NCI-H69 (cell line): ENCODE data around the gene SCYGR6.
"Not testable (repeated sequence)": the region's sequence is repeated elsewhere in the genome, so short reads cannot be mapped to it uniquely, and the experiment has no call there.

Experiments used
- DNase-seq: peaks from one replicate; lab custom pipeline; 2025; lab: John Stamatoyannopoulos, UW

The SCYGR6 gene, protein sequence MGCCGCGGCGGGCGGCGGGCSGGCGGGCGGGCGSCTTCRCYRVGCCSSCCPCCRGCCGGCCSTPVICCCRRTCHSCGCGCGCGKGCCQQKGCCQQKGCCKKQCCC

DNA sequence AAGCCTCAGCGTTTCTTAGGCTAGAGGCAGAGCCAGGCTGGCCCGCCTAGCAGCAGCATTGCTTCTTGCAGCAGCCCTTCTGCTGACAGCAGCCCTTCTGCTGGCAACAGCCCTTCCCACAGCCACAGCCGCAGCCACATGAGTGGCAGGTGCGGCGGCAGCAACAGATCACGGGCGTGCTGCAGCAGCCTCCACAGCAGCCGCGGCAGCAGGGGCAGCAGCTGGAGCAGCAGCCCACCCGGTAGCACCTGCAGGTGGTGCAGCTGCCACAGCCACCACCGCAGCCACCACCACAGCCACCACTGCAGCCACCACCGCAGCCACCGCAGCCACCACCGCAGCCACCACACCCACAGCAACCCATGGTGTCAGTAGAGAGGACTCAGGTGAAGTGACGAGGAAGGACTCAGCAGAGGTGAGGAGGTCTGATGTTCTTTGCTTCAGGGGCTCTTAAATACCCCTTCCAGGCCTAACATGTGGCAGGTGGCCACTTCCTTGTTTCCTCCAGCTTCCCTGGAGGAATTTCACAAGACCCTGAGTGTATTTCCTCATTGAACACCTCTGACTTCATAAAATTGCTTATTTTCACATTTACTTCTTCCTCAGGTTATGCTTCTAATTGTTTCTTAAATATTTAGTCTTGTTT, at the start of gene SCYGR6:
Gene SCYGR6, minus strand, starts transcription at position 364 of the 646 bp plus-strand sequence. Its CDS starts 0 bp downstream, at position 364.
- peak; percentile 0 for DNase-seq

DNA sequence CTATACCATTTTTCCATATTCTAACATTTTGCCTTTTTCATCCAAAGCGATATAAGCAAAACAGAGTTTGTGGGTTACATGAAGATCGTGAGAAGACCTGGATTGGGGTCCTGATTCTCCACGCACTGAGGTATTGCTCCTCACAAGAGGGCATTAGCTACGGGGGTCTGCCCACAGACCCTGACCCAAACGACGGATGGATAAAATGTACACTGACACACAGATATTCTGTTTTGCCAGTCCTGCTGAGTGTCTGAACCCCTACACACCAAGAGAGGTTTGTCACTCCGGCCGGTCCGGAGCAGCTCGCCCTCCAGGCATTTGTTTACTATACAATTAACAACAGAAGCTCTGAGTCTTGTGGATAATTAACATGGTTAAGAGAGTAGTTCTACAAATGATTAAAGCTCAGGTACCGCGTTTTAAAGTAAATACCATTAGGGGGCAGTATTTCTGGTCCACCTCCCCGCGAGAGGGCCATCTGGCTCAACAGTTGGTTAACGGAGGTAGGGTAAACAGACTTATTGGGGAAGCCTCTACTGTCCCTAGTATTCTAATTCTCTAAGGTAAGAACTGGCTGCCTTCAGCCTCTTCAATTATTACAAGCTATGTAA, 49.6 kb upstream of the SCYGR6 start:
- peak; percentile 6 for DNase-seq

DNA sequence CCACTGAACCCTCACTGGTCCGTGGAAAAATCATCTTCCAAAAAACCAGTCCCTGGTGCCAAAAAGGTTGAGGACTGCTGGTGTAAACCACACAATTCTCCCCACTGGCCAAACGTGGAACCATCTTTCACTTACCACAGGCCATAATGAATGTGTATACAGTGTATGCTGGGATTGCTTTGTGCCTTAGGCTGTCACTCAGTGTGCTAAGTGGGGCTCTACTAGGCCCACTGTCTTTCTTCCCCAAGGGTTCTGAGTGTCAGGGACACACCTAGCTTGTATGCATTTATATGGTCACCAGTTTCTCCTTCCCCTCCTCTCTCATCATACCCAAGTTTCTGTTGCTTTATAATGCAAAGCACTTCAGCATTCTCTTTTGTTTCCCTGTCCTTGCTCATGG, 48.4 kb upstream of the SCYGR6 start:
- no peak for DNase-seq

DNA sequence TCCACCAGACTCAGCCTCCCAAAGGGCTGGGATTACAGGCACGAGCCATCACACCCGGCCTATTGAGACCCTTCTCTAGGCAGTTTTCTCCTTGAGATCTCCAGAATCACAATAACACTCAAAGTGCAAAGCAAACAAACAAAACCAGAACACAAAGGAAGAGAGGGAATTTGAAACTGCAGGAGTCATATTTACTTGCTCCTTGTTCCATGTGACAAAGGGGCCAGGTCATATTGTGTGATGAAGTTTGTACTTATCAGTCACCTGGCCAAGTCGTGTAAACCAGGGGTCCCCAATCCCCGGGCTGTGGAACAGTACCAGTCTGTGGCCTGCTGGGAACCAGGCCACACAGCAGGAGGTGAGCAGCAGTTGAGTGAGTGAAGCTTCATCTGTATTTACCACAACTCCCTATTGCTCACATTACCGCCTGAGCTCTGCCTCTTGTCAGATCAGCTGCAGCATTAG, 47.7 kb upstream of the SCYGR6 start:
- DNase-seq, result no peak

DNA sequence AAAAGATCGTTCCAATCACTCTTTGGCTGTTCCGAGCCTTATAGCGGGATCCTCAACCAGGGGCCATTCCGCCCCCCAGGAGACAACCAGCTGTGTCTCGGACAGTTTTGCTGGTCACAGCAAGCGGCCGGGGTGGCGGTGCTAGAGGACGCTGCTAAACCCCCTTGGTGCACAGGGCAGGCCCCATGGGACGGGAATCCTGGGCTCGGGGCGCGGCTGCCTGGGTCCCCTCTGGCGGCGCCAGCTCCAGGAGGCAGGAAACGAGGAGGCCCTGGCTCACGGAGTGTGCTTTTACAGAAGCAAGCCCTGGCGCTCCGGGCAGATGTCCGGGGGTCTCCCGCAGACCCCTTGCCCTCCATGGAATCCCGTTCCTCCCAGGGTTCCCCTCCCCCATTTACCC, 43.3 kb upstream of the SCYGR6 start:
- no peak for DNase-seq

DNA sequence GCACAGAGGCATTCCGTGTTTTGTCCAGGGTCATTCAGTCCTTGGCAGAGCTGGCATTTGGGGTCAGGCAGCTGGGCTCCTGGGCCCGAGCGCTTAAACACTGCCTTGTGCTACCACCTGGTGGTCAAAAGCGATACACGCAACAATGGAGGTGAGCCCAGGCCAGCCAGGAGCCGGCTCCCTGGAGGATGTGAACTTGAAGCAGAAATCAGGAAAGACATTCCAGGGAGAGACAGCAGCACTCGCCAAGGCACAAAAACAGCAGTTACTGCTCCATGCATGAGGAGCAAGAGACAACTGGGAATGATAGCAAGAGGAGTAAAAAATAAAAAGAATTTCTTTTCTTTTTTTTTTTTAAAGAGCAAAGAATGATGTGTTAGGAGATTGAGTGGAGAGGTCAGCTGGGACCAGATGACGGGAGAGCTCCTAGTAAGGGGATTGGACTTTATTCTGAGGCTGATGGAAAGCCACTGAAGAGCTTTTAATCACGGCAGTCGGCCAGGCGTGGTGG, 41.9 kb upstream of the SCYGR6 start:
- peak; percentile 60 for DNase-seq

DNA sequence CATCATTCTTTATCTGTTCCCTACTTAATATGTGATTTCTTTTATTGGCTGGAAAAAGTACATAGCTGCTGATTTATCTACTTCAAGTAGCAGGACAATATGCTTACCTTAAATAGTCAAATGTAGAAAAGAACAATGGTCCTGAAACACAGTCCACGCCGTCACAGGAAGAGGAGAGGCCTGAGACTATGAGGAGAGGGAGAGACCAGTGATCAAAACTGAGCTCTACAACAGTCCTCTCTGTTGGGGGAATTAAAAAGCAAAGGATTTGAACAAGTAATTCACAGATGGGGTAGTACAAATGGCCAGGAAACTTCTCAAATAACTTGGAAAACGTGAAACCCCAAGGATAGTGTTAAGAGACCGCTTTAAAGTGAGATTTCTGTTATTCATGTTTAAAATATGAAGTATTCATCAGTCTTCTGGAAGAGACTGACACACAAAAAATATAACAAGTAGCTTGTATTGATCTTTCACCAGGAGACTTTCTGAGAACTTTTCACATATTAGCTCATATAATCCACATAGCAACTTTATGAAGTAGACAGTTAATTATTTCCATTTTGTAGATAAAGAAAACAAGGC, 41.3 kb upstream of the SCYGR6 start:
- DNase-seq, result no peak

DNA sequence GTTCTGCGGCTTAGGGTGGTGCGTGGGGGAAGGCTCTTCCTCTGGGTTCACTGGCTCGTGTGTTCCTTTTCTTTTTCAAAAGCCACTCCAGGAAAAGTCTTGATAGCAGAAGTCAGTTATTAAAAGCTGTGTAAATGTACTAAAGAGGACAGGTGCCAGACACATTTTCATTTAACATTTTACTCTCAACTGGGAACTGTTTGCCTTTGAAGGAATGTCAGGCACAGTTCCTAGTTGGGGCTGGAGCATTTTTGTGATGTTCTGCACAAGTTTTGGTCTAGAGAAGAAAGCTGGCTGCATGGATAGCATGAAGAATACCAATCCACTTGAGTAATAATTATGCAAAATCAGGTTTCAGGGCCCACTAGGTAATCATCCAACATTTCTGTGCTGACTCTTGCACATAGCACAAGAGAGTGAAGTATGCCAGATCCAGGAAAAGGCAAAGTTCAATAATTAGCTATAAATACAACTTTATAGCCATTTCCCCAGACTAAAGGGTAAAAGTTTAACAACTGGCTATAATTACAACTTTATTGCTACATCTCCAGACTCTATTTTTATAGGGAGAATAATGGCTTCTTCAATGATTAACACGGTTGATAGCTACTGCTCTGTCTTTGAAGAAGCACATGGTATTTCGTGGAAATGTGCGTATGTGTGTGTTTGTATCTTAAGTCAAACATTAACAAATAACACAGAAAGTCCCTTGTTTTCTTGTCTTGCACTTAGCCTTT, 37.4 kb upstream of the SCYGR6 start:
- DNase-seq, result no peak

DNA sequence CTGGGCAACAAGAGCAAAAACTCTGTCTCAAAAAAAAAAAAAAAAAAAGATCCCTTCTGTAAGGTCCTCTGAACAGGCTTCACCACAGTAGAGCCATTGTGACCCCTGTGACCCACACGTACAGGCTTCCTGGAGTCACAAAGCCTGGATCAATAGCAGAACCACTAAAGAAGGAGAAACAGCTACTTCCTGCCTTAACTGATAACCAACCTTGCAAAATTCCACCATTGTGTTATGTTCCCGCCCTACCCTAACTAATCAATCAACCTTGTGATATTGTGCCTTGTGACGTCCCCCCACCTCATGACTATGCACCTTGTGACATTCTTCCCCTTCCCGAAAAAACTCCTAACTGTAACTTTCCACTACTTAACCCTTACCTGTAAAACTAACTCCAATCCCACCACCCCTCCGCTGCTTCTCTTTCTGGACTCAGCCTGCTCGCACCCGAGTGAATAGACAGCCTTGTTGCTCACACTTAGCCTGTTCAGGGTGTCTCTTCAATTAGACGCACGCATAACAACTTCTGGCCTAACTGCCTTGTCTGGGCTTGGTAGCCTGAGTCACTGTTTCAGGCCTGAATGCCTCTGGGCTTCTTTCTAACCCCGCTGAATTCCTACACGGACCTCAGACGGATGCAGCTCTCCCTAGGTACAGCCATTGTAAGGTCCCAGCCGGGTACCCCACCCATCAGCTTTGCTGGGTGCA, 35.0 kb upstream of the SCYGR6 start:
- no peak for DNase-seq

DNA sequence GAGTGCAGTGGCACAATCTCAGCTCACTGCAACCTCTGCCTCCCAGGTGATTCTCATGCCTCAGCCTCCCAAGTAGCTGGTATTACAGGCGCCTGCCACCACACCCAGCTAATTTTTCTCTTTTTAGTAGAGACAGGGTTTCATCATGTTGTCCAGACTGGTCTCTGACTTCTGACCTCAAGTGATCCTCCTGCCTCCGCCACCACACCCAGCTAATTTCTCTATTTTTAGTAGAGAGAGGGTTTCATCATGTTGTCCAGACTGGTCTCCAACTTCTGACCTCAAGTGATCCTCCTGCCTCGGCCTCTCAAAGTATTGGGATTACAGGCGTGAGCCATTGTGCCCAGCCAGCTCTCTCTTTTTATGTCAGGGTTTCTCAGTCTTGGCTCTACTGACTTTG, 31.7 kb upstream of the SCYGR6 start:
- DNase-seq, result not testable (repeated sequence)

DNA sequence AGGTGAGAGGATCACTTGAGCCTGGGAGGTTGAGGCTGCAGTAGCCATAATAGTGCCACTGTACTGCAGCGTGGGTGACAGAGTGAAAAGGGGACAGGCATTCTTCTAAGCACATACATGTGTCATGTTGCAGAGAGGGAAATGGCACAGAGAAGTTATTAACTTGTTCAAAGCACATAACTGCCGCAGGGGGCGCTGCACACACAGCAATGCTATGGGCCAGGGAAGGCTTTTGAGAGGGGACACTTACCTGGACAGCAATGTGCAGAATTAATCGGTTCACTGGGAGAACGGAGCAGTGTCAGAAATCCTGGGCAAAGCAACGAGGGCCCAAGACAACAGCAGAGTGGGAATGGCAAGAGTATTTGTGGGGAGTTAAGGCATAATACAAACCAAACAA, 23.5 kb upstream of the SCYGR6 start:
- DNase-seq, result no peak

DNA sequence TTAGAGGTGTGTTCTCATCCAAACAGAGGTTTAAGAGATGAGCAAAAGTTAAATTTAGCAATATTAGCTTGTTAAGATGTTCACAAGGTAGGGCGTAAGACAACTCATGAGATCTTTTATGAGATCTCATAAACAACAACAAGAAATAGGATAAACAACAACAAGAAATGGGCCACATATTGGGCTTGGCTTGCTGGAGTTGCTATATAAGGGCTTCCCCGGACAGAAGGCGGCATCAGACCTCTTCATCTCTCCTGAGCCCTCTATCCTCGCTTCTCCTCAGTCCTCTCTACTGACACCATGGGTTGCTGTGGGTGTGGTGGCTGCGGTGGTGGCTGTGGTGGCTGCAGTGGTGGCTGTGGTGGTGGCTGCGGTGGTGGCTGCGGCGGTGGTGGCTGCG, 21.0 kb upstream of the SCYGR6 start, which contains the start of gene SCYGR8:
Gene SCYGR8, plus strand, starts transcription at position 301 of the 400 bp plus-strand sequence. Its CDS starts 0 bp downstream, at position 301.
- no peak for DNase-seq

DNA sequence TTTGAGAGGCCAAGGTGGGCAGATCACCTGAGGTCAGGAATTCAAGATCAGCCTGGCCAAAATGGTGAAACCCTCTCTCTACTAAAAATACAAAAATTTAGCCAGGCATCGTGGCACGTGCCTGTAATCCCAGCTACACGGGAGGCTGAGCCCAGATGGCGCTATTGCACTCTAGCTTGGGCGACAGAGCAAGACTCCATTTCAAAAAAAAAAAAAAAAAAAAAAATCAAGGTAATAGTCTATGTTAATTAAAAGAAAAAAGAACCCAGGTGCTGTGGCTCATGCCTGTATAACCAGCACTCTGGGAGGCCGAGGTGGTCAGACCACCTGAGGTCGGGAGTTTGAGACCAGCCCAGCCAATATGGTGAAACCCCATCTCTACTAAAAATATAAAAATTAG, 16.1 kb upstream of the SCYGR6 start:
- peak; percentile 11 for DNase-seq

DNA sequence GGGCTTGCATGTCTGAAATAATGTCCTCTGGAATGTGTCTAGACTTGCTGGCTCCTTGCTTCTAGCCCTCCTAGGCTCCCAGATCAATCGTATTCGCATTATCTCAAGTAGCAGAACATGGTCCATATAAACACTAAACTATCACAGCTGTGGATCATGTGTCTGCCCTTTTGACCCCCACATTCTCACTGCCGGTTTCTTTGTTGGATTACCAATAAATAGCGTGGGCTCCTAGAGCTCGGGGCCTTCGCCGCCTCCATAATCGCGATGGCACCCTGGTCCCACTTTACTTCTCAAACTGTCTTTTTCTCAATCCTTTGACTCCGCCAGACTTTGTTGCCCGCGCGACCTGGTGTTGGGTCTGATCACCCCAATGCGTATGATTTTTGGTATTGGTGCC, 14.8 kb upstream of the SCYGR6 start:
- no peak for DNase-seq

DNA sequence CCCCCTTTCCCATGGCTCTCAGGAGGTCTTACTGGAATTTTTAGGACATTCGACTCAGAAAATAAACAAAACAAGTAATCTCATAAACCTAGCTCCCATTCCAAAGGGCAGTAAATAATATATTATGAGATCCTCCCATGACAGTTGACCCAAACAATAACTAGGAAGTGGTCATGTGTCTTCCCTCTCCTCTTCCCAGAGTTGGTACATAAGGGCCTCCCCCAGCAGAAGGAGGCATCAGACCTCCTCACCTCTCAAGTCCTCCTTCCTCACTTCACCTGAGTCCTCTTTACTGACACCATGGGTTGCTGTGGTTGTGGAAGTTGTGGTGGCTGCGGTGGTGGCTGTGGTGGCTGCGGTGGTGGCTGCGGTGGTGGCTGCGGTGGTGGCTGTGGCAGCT, 3.5 kb upstream of the SCYGR6 start, which contains the start of gene SCYGR7:
Gene SCYGR7, plus strand, starts transcription at position 301 of the 400 bp plus-strand sequence. Its CDS starts 0 bp downstream, at position 301.
- DNase-seq, result no peak

DNA sequence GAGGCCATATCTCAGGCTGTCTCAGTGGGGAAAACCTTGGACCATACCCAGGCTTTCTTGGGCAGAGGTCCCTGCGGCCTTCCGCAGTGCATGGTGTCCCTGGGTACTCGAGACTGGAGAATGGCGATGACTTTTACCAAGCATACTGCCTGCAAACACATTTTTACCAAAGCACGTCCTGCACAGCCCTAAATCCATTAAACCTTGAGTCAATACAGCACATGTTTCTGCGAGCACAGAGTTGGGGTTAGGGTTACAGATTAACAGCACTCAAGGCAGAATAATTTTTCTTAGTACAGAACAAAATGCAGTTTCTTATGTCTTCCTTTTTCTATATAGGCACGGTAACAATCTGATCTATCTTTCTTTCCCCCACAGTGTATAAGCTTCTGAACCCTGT, 1.7 kb downstream of the SCYGR6 start:
- DNase-seq, result not testable (repeated sequence)

DNA sequence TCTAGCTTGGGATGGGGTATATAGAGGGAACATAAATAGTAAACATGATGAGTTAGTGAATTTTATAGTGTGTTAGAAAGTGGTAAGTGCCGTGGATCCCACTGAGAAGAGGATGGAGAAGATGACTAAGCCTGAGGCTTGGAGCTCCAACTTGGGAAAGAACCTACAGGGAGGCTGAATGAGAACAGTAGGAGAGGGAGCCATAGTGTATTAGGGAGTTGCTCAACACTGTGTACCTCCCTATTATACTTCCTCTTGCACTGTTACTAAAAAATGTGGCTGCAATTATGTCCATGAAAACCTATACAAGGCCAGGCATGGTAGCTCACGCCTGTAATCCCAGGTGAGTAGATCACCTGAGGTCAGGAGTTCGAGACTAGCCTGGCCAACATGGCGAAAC, 3.9 kb downstream of the SCYGR6 start:
- no peak for DNase-seq

DNA sequence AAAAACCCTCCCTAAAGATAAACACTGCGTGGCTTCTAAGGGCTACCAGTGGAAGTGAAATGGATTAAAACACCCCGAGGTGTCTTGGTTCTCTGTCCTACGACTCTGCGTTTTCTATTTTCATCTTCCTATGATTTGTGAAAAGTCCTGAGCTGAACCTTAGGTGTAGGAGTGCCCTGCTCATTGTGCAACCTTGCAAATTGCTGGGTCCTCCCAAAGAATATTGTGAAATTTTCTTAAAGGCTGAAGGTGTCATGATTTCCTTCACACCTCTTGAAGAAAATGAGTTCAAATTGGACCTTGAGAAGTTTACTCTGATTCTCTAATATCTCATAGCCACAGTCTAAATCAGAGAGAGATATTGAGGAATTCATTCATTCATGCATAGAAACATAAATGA, 4.9 kb downstream of the SCYGR6 start:
- DNase-seq, result no peak

DNA sequence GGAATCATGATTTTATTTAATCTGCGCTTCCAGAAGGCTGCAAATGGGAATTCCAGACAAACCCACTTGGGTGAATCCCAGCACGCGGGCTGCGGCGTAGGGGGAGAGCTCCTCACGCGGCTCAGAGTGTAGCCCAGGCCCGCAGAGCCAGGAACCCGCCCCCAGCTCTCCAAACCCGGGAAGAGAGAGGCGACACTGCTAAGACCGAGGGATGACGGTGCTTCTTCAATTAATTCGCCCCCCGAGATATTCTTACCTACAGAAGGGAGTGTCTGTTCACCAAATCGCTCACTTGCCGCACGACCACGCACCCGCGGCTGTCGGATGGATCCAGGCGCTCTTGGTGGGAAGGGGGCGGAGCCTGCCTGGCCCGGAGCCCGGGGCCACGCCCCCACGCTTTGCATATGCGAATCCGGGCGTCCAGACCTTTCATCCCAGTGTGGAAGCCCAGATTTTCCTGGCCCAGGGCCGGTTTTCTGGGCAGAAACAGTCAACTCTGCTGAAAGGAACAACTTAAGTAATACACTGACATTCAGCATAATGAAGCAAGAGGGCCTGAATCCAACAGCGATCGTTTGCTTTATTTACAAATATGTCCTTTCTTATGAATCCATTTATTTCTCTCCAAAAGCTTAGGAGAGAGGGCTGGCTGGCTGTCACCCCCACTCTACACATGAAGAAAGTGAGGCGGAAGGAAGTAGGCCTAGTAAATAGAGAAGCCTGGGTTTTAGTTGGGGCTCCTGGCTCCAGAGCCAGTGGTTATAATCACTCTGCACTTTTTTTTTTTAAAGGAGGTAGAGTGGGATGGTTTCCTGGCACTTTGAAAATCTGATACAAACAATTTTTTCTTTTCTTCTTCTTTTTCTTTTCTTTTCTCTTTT, 6.6 kb downstream of the SCYGR6 start, which contains the start of gene SLC19A3:
Gene SLC19A3, minus strand, starts transcription at position 342 of the 881 bp plus-strand sequence. CDS start 15,710 bp downstream, outside the sequence.
- DNase-seq, result peak; percentile 30

DNA sequence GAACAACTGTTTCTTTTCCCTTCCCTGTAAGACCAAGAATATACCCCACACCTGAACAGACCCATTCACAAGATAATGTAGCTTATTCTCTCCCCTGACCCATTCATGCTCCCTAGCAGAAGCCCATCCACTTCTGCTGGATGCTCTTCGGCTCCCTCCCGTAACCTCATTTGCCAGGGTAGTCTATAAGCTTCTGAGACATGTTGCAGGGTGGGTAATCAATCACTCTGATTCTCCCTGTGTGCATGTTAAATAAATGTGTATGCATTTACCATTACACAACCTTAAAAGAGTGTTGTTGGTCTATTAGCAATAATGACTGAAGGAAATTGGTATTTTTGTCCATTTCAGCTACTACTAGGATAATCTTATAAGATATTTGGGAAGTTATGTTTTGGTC, 8.1 kb downstream of the SCYGR6 start:
- no peak for DNase-seq
